Large intestine (tissue), 3 donors: ENCODE measurements around the gene MCCD1. TPM values are rescaled to one million over a fixed set of nuclear protein-coding genes. Genes with fewer than 3 reads are reported as not detected.
A peak's percentile ranks its signal among the peaks of the same experiment; 100 is the strongest.

Source experiments
- DNase-seq, 2 donors: peaks; one replicate each; pipeline versions ENCODE4 v3.0.0 to v3.0.0-alpha.2; 2013
- H3K27ac ChIP-seq: one replicate; pipeline ENCODE4 v1.5.1; 2013; ENCODE audit warnings: low read length
- H3K27me3 ChIP-seq: 2 replicates; pipeline ENCODE4 v1.6.1; 2013; ENCODE audit warnings: low read length; ENCODE audit not compliant: control insufficient read depth, insufficient read depth
- H3K36me3 ChIP-seq: 2 replicates; pipeline ENCODE4 v1.6.1; 2013; ENCODE audit warnings: low read length; ENCODE audit not compliant: control insufficient read depth, insufficient read depth
- H3K4me1 ChIP-seq: one replicate; pipeline ENCODE4 v1.6.1; 2013; ENCODE audit warnings: low read length; ENCODE audit not compliant: control insufficient read depth, insufficient read depth
- H3K4me3 ChIP-seq: one replicate; pipeline ENCODE4 v1.5.1; 2013; ENCODE audit warnings: low read length
- H3K9me3 ChIP-seq: one replicate; pipeline ENCODE4 v1.6.1; 2013; ENCODE audit warnings: mild to moderate bottlenecking, low read depth, low read length, moderate library complexity; ENCODE audit not compliant: control insufficient read depth
- WGBS: methylation state at CpG from one replicate; pipeline ENCODE4 v1.1.5; 2013; ENCODE audit warnings: low lambda C conversion rate; ENCODE audit not compliant: insufficient coverage; 5-methylcytosine and 5-hydroxymethylcytosine counted together
- polyA plus RNA-seq: library from polyadenylated mRNA; unstranded; fragments of 120-200 nt; gene quantifications from one replicate; pipeline ENCODE4 v1.2.1, GENCODE V29; 2013

The MCCD1 gene
- polyA plus RNA-seq, 1 donor, result not detected

DNA sequence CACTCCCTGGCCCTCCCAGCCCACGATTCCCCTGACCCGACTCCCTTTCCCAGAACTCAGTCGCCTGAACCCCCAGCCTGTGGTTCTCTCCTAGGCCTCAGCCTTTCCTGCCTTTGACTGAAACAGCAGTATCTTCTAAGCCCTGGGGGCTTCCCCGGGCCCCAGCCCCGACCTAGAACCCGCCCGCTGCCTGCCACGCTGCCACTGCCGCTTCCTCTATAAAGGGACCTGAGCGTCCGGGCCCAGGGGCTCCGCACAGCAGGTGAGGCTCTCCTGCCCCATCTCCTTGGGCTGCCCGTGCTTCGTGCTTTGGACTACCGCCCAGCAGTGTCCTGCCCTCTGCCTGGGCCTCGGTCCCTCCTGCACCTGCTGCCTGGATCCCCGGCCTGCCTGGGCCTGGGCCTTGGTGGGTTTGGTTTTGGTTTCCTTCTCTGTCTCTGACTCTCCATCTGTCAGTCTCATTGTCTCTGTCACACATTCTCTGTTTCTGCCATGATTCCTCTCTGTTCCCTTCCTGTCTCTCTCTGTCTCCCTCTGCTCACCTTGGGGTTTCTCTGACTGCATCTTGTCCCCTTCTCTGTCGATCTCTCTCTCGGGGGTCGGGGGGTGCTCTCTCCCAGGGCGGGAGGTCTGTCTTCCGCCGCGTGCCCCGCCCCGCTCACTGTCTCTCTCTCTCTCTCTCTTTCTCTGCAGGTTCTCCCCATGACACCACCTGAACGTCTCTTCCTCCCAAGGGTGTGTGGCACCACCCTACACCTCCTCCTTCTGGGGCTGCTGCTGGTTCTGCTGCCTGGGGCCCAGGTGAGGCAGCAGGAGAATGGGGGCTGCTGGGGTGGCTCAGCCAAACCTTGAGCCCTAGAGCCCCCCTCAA is 43.5 kb downstream of the MCCD1 start, which contains the start of gene LTA:
Gene LTA, plus strand, starts transcription at position 249 of the 871 bp plus-strand sequence. Its CDS starts 454 bp downstream, at position 703.
- Histone ChIP-seq H3K27me3 (peaks cover 26% of the 10 kb centered on the region), H3K4me3 (no peak within 1 kb of the TSS), H3K4me1 (no peaks in the 10 kb centered on the region), H3K27ac (no peak within 1 kb of the TSS), H3K9me3 (no peaks in the 10 kb centered on the region), H3K36me3 (no peaks in the 10 kb centered on the region)
- no CpG with 5 or more reads among the region's 27 CpGs for WGBS
- no peak for DNase-seq

DNA sequence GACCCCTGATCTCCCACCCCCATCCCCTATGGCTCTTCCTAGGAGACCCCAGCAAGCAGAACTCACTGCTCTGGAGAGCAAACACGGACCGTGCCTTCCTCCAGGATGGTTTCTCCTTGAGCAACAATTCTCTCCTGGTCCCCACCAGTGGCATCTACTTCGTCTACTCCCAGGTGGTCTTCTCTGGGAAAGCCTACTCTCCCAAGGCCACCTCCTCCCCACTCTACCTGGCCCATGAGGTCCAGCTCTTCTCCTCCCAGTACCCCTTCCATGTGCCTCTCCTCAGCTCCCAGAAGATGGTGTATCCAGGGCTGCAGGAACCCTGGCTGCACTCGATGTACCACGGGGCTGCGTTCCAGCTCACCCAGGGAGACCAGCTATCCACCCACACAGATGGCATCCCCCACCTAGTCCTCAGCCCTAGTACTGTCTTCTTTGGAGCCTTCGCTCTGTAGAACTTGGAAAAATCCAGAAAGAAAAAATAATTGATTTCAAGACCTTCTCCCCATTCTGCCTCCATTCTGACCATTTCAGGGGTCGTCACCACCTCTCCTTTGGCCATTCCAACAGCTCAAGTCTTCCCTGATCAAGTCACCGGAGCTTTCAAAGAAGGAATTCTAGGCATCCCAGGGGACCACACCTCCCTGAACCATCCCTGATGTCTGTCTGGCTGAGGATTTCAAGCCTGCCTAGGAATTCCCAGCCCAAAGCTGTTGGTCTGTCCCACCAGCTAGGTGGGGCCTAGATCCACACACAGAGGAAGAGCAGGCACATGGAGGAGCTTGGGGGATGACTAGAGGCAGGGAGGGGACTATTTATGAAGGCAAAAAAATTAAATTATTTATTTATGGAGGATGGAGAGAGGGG is 44.7 kb downstream of the MCCD1 start:
- DNase-seq, result no peak
- H3K36me3 ChIP-seq, result no peaks in the 10 kb centered on the region
- H3K4me1 ChIP-seq, result no peaks in the 10 kb centered on the region
- H3K9me3 ChIP-seq, result no peaks in the 10 kb centered on the region
- H3K27me3 ChIP-seq, result peaks cover 22% of the 10 kb centered on the region
- no peak overlapping the region for H3K27ac ChIP-seq
- WGBS, result no CpG with 5 or more reads among the region's 9 CpGs
- H3K4me3 ChIP-seq, result no peak overlapping the region

GRCh38 chr6:31574106-31575061 is 45.6 kb downstream of the MCCD1 start:
- H3K27me3 ChIP-seq, result peaks cover 22% of the 10 kb centered on the region
- DNase-seq, result no peak
- H3K4me1 ChIP-seq, result no peaks in the 10 kb centered on the region
- no peak overlapping the region for H3K27ac ChIP-seq
- no peak overlapping the region for H3K4me3 ChIP-seq
- no peaks in the 10 kb centered on the region for H3K36me3 ChIP-seq
- H3K9me3 ChIP-seq, result no peaks in the 10 kb centered on the region
- 100% methylated on average over 1 of the region's 14 CpGs for WGBS

- no peak for DNase-seq
- Histone ChIP-seq H3K36me3 (no peaks in the 10 kb centered on the region), H3K4me3 (peak within 1 kb of the TSS; percentile 30), H3K27ac (no peak within 1 kb of the TSS), H3K27me3 (peaks cover 20% of the 10 kb centered on the region), H3K4me1 (no peaks in the 10 kb centered on the region), H3K9me3 (no peaks in the 10 kb centered on the region)
- WGBS, result no CpG with 5 or more reads among the region's 19 CpGs
Observed at GRCh38 chr6:31575335-31575901, 46.7 kb downstream of the MCCD1 start, which contains the start of gene TNF. TNF (plus strand) TSS chr6:31575565; CDS start chr6:31575742, 177 bp downstream.

DNA sequence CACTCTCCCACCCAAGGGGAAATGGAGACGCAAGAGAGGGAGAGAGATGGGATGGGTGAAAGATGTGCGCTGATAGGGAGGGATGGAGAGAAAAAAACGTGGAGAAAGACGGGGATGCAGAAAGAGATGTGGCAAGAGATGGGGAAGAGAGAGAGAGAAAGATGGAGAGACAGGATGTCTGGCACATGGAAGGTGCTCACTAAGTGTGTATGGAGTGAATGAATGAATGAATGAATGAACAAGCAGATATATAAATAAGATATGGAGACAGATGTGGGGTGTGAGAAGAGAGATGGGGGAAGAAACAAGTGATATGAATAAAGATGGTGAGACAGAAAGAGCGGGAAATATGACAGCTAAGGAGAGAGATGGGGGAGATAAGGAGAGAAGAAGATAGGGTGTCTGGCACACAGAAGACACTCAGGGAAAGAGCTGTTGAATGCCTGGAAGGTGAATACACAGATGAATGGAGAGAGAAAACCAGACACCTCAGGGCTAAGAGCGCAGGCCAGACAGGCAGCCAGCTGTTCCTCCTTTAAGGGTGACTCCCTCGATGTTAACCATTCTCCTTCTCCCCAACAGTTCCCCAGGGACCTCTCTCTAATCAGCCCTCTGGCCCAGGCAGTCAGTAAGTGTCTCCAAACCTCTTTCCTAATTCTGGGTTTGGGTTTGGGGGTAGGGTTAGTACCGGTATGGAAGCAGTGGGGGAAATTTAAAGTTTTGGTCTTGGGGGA is 47.4 kb downstream of the MCCD1 start:
- Histone ChIP-seq H3K36me3 (no peaks in the 10 kb centered on the region), H3K9me3 (peaks cover 3% of the 10 kb centered on the region), H3K27ac (no peak overlapping the region), H3K4me3 (peak overlapping the region; percentile 30), H3K4me1 (no peaks in the 10 kb centered on the region), H3K27me3 (peaks cover 22% of the 10 kb centered on the region)
- WGBS, result 76% methylated on average over 5 of the region's 8 CpGs
- DNase-seq, result no peak

DNA sequence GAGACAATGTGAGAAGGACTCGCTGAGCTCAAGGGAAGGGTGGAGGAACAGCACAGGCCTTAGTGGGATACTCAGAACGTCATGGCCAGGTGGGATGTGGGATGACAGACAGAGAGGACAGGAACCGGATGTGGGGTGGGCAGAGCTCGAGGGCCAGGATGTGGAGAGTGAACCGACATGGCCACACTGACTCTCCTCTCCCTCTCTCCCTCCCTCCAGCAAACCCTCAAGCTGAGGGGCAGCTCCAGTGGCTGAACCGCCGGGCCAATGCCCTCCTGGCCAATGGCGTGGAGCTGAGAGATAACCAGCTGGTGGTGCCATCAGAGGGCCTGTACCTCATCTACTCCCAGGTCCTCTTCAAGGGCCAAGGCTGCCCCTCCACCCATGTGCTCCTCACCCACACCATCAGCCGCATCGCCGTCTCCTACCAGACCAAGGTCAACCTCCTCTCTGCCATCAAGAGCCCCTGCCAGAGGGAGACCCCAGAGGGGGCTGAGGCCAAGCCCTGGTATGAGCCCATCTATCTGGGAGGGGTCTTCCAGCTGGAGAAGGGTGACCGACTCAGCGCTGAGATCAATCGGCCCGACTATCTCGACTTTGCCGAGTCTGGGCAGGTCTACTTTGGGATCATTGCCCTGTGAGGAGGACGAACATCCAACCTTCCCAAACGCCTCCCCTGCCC is 48.3 kb downstream of the MCCD1 start:
- Histone ChIP-seq H3K4me1 (peaks cover 7% of the 10 kb centered on the region), H3K27ac (no peak overlapping the region), H3K4me3 (no peak overlapping the region), H3K36me3 (no peaks in the 10 kb centered on the region), H3K27me3 (peaks cover 26% of the 10 kb centered on the region), H3K9me3 (peaks cover 3% of the 10 kb centered on the region)
- no CpG with 5 or more reads among the region's 19 CpGs for WGBS
- DNase-seq, result no peak

DNA sequence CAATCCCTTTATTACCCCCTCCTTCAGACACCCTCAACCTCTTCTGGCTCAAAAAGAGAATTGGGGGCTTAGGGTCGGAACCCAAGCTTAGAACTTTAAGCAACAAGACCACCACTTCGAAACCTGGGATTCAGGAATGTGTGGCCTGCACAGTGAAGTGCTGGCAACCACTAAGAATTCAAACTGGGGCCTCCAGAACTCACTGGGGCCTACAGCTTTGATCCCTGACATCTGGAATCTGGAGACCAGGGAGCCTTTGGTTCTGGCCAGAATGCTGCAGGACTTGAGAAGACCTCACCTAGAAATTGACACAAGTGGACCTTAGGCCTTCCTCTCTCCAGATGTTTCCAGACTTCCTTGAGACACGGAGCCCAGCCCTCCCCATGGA is 48.8 kb downstream of the MCCD1 start:
- H3K9me3 ChIP-seq, result peaks cover 3% of the 10 kb centered on the region
- H3K27ac ChIP-seq, result no peak overlapping the region
- peaks cover 29% of the 10 kb centered on the region for H3K27me3 ChIP-seq
- H3K4me1 ChIP-seq, result peaks cover 7% of the 10 kb centered on the region
- WGBS, result 100% methylated on average over 1 of the region's 3 CpGs
- no peaks in the 10 kb centered on the region for H3K36me3 ChIP-seq
- no peak overlapping the region for H3K4me3 ChIP-seq
- no peak for DNase-seq

DNA sequence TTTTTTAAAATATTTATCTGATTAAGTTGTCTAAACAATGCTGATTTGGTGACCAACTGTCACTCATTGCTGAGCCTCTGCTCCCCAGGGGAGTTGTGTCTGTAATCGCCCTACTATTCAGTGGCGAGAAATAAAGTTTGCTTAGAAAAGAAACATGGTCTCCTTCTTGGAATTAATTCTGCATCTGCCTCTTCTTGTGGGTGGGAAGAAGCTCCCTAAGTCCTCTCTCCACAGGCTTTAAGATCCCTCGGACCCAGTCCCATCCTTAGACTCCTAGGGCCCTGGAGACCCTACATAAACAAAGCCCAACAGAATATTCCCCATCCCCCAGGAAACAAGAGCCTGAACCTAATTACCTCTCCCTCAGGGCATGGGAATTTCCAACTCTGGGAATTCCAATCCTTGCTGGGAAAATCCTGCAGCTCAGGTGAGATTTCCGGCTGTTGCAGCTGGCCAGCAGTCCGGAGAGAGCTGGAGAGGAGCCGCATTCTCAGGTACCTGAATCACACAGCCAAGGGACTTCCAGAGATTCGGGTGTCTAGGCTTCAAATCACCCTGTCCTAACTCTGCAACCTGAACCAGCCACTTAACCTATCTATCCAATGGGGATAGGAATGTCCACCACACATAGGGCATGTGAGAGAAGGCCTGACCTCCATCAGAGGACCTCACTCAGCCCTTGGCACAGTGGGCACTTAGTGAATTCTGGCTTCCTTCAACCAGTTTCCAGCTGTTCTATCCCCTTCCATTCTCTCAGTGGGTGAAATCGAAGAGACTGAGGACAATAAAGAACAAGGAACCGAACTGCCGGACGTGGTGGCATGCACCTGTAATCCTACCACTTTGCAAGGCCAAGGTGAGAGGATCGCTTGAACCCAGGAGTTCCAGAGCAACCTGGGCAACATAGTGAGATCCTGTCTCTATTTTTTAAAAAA is 49.7 kb downstream of the MCCD1 start:
- DNase-seq, result no peak
- Histone ChIP-seq H3K36me3 (no peaks in the 10 kb centered on the region), H3K27ac (no peak overlapping the region), H3K4me3 (no peak overlapping the region), H3K9me3 (peaks cover 3% of the 10 kb centered on the region), H3K4me1 (peaks cover 7% of the 10 kb centered on the region), H3K27me3 (peaks cover 30% of the 10 kb centered on the region)
- no CpG with 5 or more reads among the region's 12 CpGs for whole genome bisulfite sequencing
